ENCODE results near the gene RAC2. TPM values are rescaled to one million over a fixed set of nuclear protein-coding genes. Genes with fewer than 3 reads are reported as not detected.

Gene RAC2
- total RNA-seq, 2 donors from 2014 or later: 620 to 681 TPM

DNA sequence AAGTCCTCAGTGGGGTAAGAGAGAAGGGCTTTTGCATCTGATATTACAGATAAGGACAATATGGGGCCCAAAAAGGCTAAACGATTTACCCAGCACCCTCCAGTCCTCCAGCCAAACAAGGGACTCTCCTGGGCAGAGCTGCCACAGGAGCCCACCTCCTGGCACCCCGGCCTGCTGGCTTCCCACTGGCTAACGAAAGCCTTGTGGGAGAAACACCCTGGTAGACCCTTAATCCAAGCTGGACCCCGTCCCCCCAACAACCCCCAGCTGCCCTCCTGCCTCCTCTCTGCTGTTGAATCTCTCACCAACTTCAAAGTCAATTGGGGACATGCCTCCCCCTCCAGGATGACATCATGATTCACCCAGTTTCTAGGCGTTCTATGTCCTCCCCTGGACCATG, 66.8 kb downstream of the RAC2 start:
- Mint-ChIP-seq H3K4me3 (no peak overlapping the region), H3K27ac (no peak overlapping the region), H3K9me3 (no peaks in the 10 kb centered on the region), H3K36me3 (ENCODE audit: insufficient read depth in 2 of 2) (no peaks in the 10 kb centered on the region), H3K4me1 (ENCODE audit: low read depth) (peaks cover 18% of the 10 kb centered on the region), H3K27me3 (ENCODE audit: low read depth) (peaks cover 16% of the 10 kb centered on the region)
- DNase-seq (no peak), ATAC-seq (replicated peaks in 1 of 2) (no peak)

DNA sequence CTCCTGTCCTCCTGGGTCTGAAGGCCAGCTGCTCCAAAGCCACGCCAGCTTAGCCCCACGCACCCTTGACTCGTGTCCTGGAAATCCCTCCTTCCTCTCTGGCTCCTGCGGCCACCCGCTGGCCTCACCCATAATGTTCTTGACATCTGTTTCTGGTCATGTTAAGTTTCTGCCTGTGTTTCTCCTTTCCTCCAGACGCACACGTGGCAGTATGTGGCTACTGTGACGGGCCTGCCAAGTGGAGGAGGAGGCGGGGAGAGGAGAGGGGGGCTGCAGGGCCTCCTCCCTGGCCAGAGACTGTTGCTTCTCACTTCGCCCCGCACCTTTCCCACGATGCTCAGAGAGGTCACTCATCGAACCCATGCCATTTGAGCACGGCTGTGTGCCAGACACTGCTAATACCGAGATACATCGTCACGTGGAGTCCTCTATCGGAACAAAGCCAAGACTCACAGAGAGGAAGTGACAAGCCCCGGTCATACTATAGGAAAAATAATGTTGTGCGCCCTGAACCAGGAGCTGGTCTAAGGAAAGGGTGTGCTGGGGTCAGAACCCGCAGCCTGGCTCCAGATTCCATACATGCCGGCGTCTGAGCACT, 67.5 kb downstream of the RAC2 start:
- no peak for DNase-seq
- peak overlapping the region in 1 of 2 donors; percentile 33 for H3K4me3 Mint-ChIP-seq
- peaks cover 18% of the 10 kb centered on the region for H3K4me1 Mint-ChIP-seq (ENCODE audit: low read depth)
- peak overlapping the region; percentile 27 for H3K27ac Mint-ChIP-seq
- peak; percentile 25 to 41 for ATAC-seq (replicated peaks in 1 of 2)
- no peaks in the 10 kb centered on the region for H3K36me3 Mint-ChIP-seq (ENCODE audit: insufficient read depth in 2 of 2)
- no peaks in the 10 kb centered on the region for H3K9me3 Mint-ChIP-seq
- peaks cover 16% of the 10 kb centered on the region for H3K27me3 Mint-ChIP-seq (ENCODE audit: low read depth)

DNA sequence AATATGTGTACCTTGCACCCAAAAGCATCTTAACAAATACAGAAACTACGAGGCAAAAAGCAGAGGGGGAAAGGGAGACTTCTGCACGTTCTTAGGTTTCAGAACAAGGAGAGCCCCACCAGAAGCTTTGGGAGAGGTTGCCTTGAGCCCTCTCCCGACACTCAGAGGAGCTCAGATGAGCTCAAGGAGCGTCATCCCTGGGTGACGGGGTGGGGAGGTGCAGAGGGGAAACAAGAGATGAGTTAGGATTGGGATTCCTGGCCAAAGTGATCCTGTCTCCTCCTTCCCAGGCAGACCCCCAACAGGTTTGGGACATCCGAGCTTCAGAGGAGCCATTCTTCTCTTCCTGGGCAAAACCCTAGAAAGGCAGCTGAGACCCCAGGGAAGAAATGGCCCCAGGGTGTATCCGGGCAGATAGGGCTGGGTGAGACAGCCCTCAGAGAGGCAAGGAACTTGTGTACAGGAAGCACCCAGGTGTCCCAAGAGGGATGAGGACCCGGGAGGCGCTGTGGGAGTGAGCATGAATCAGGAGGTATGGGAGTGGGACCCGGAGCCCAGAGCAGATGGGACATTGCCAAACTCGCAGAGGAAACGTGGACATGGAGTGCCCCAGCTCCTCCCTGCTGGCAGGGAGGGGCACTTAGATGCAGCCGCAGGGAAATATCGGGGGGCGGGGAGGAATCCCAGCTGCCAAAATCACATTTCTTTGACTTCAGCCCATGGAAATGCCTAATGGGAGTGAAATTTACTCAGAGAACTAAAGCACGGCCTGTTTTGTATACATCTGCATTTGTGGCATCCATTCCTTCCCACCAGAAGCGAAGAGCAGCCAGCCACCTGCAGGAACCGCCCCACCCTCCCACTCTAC, 68.4 kb downstream of the RAC2 start:
- H3K9me3 Mint-ChIP-seq: no peaks in the 10 kb centered on the region
- H3K4me3 Mint-ChIP-seq: no peak overlapping the region
- H3K4me1 Mint-ChIP-seq (ENCODE audit: low read depth): peaks cover 18% of the 10 kb centered on the region
- ATAC-seq (replicated peaks in 1 of 2) (no peak), DNase-seq (no peak)
- peaks cover 16% of the 10 kb centered on the region for H3K27me3 Mint-ChIP-seq (ENCODE audit: low read depth)
- no peaks in the 10 kb centered on the region for H3K36me3 Mint-ChIP-seq (ENCODE audit: insufficient read depth in 2 of 2)
- H3K27ac Mint-ChIP-seq: no peak overlapping the region

Other genes with a start within 250 kb of the RAC2 start
- gene TST, start 224.8 kb downstream of the RAC2 start, total RNA-seq: 1 to 10 TPM; 3.5 to 6.7 TPM
- 10 to 100 TPM; 14.2 to 28.1 TPM for gene MPST, start 224.5 kb downstream of the RAC2 start, total RNA-seq
- 10 to 100 TPM; 27.9 to 30.1 TPM for gene KCTD17, start 192.5 kb downstream of the RAC2 start, total RNA-seq
- gene TMPRSS6, start 134.6 kb downstream of the RAC2 start, total RNA-seq: 10 to 100 TPM; 26.8 to 59.4 TPM
- gene IL2RB, start 94.4 kb downstream of the RAC2 start, total RNA-seq: 100 to 1,000 TPM; 313 to 440 TPM
- 10 to 100 TPM; 22.7 to 30.0 TPM for gene C1QTNF6, start 56.0 kb downstream of the RAC2 start, total RNA-seq
- gene SSTR3, start 31.8 kb downstream of the RAC2 start, total RNA-seq: 10 to 100 TPM in 1 of 2 donors, 1 to 10 TPM in 1; 10.0 to 14.6 TPM
- gene CYTH4, start 38.2 kb upstream of the RAC2 start, total RNA-seq: 10 to 100 TPM; 71.9 to 87.5 TPM
- under 1 TPM; 0.58 to 0.62 TPM for gene ELFN2, start 183.2 kb upstream of the RAC2 start, total RNA-seq
- gene MFNG, start 242.1 kb upstream of the RAC2 start, total RNA-seq: 100 to 1,000 TPM in 1 of 2 donors, 10 to 100 TPM in 1; 94.0 to 116 TPM